ENCODE results near the gene FABP7.

Gene FABP7

GRCh38 chr6:122825163-122825562 lies 45.6 kb downstream of the FABP7 start:
- FAIRE-seq: no peak
- no peak for DNase-seq (ENCODE audit: insufficient read length, low spot score)
- TF ChIP-seq PAX5 (IDR thresholded peaks at IDR 0.05; ENCODE audit: insufficient read depth, low read length, severe bottlenecking): no peak
- no peak for TF ChIP-seq POLR2AphosphoS5 (IDR thresholded peaks at IDR 0.05; ENCODE audit: low read depth, low read length)
- no peak for TF ChIP-seq TAF1 (IDR thresholded peaks at IDR 0.05; ENCODE audit: low read depth, low read length)
- no peak for TF ChIP-seq POLR2A (IDR thresholded peaks at IDR 0.05; ENCODE audit: low read depth, low read length)

- FAIRE-seq (no peak), DNase-seq (ENCODE audit: insufficient read length, low spot score) (no peak)
- TF ChIP-seq SPI1 (IDR thresholded peaks at IDR 0.05; ENCODE audit: low read depth, low read length): no peak
- TF ChIP-seq POLR2AphosphoS5 (IDR thresholded peaks at IDR 0.05; ENCODE audit: low read depth, low read length): no peak
- TF ChIP-seq PAX5 (IDR thresholded peaks at IDR 0.05; ENCODE audit: insufficient read depth, low read length, severe bottlenecking): no peak
- TF ChIP-seq POLR2A (IDR thresholded peaks at IDR 0.05; ENCODE audit: low read depth, low read length): no peak
- TF ChIP-seq POU2F2 (IDR thresholded peaks at IDR 0.05; ENCODE audit: low read depth, low read length): no peak
- no peak for TF ChIP-seq TAF1 (IDR thresholded peaks at IDR 0.05; ENCODE audit: low read depth, low read length)
Measured at GRCh38 chr6:122829456-122829855, 49.9 kb downstream of the FABP7 start.

- no peak for FAIRE-seq
- no peak for TF ChIP-seq POLR2AphosphoS5 (IDR thresholded peaks at IDR 0.05; ENCODE audit: low read depth, low read length)
- no peak for TF ChIP-seq POU2F2 (IDR thresholded peaks at IDR 0.05; ENCODE audit: low read depth, low read length)
- no peak for TF ChIP-seq POLR2A (IDR thresholded peaks at IDR 0.05; ENCODE audit: low read depth, low read length)
- TF ChIP-seq TAF1 (IDR thresholded peaks at IDR 0.05; ENCODE audit: low read depth, low read length): no peak
- TF ChIP-seq PAX5 (IDR thresholded peaks at IDR 0.05; ENCODE audit: insufficient read depth, low read length, severe bottlenecking): no peak
- DNase-seq (ENCODE audit: insufficient read length, low spot score): no peak
Measured at GRCh38 chr6:122831511-122831910, 52.0 kb downstream of the FABP7 start.

GRCh38 chr6:122832459-122832858 lies 52.9 kb downstream of the FABP7 start:
- no peak for DNase-seq (ENCODE audit: insufficient read length, low spot score)
- FAIRE-seq: no peak
- no peak for TF ChIP-seq POU2F2 (IDR thresholded peaks at IDR 0.05; ENCODE audit: low read depth, low read length)
- no peak for TF ChIP-seq POLR2AphosphoS5 (IDR thresholded peaks at IDR 0.05; ENCODE audit: low read depth, low read length)
- TF ChIP-seq TAF1 (IDR thresholded peaks at IDR 0.05; ENCODE audit: low read depth, low read length): no peak
- TF ChIP-seq SPI1 (IDR thresholded peaks at IDR 0.05; ENCODE audit: low read depth, low read length): no peak
- TF ChIP-seq POLR2A (IDR thresholded peaks at IDR 0.05; ENCODE audit: low read depth, low read length): no peak
- TF ChIP-seq PAX5 (IDR thresholded peaks at IDR 0.05; ENCODE audit: insufficient read depth, low read length, severe bottlenecking): no peak

DNA sequence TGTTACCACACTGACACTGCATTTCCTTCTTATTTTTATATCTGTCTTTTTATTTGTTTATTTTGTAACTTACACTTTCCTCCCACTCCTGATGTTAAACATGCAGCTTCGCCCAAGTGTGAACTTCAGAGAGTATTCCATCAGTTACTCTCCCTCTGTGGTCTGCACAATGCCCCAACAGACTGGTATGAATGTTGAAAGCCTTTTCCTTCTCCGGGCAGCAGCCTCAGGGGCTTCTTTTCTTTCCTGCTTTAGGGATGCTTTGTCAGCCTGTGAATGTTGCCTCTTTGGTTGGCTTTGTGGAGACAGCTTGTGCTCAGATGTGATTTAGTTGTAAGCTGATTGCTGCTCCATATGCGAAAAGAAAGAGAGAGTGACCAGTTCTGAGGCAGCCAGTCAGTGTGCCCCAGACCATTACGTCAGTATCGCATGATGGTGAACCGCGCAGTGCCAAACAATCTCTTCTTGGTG lies 53.5 kb downstream of the FABP7 start:
- FAIRE-seq (no peak), DNase-seq (ENCODE audit: insufficient read length, low spot score) (no peak)
- TF ChIP-seq TAF1 (IDR thresholded peaks at IDR 0.05; ENCODE audit: low read depth, low read length): no peak
- no peak for TF ChIP-seq SPI1 (IDR thresholded peaks at IDR 0.05; ENCODE audit: low read depth, low read length)
- TF ChIP-seq POLR2A (IDR thresholded peaks at IDR 0.05; ENCODE audit: low read depth, low read length): no peak
- no peak for TF ChIP-seq PAX5 (IDR thresholded peaks at IDR 0.05; ENCODE audit: insufficient read depth, low read length, severe bottlenecking)
- no peak for TF ChIP-seq POU2F2 (IDR thresholded peaks at IDR 0.05; ENCODE audit: low read depth, low read length)
- TF ChIP-seq POLR2AphosphoS5 (IDR thresholded peaks at IDR 0.05; ENCODE audit: low read depth, low read length): no peak

Data from GM12891 (cell line).